Measurements from ENCODE around the gene KCTD4.

- no peak for TF ChIP-seq CTCF (conservative IDR thresholded peaks at IDR 0.05)
- TF ChIP-seq ZFX (IDR thresholded peaks at IDR 0.05) = no peak
These were observed 19.9 kb downstream of the KCTD4 start for GRCh38 chr13:45180713-45181601.

Data from C4-2B (cell line).